Psoas muscle (tissue), 8 donors: ENCODE results near the gene CXorf49. TPM values are rescaled to one million over a fixed set of nuclear protein-coding genes. Genes with fewer than 3 reads are reported as not detected.

Experiments used
- ATAC-seq, 4 donors: fragments of 200-7000 bp; cut with Tn5 transposase; one replicate each; pipeline ENCODE4 v1.9.1; 2020; ENCODE audit warnings: moderate library complexity in 3 of 4, mild to moderate bottlenecking in 2 of 4
- DNase-seq, 2 donors: peaks; one replicate each; pipeline ENCODE4 v3.0.0-alpha.2; 2020
- H3K27ac ChIP-seq: fragments of 200-600 bp; one replicate; pipeline ENCODE4 v1.8.0; 2022
- H3K27me3 ChIP-seq, 3 donors: fragments of 200-600 bp in 1 of 3; one replicate each; pipeline versions ENCODE4 v1.6.1 to v1.8.0; 2013 to 2022; ENCODE audit warnings: low read length in 2 of 3, mild to moderate bottlenecking in 2 of 3, moderate library complexity in 1 of 3; ENCODE audit not compliant: insufficient read depth in 3 of 3
- H3K36me3 ChIP-seq, 2 donors: fragments of 200-600 bp in 1 of 2; one replicate each; pipeline versions ENCODE4 v1.6.1 to v1.8.0; 2013 to 2022; ENCODE audit warnings: low read depth in 1 of 2, mild to moderate bottlenecking in 1 of 2, moderate library complexity in 1 of 2; ENCODE audit not compliant: insufficient read depth in 1 of 2
- H3K4me1 ChIP-seq: fragments of 200-600 bp; one replicate; pipeline ENCODE4 v1.8.0; 2022
- H3K4me3 ChIP-seq: fragments of 200-600 bp; one replicate; pipeline ENCODE4 v1.8.0; 2022; ENCODE audit warnings: mild to moderate bottlenecking
- H3K9me3 ChIP-seq: fragments of 200-600 bp; one replicate; pipeline ENCODE4 v1.8.0; 2022
- WGBS, 3 donors: extraction: QIAGEN DNeasy Blood & Tissue Kit; methylation state at CpG; one replicate each; pipeline versions ENCODE4 v1.1.6 to v1.1.7; 2013; 5-methylcytosine and 5-hydroxymethylcytosine counted together
- intact Hi-C, 2 donors: fragments of 100-400 bp; cut with DNase I; formaldehyde crosslinking; loops; one replicate each; pipeline versions ENCODE4 v1.11.0 to v1.14.2; 2022
- polyA plus RNA-seq, 3 donors: library from polyadenylated mRNA; stranded (reverse); fragments of 200-250 nt; gene quantifications; one replicate each; pipeline ENCODE4 v1.2.3, GENCODE V29; 2013
- total RNA-seq, 4 donors: library from RNA; stranded (reverse); fragmentation: NEBNext Ultra II Directional in 2 of 4; extraction: Animal tissue kit (Norgen Biotek cat#: 25700) in 2 of 4; gene quantifications; one replicate each; pipeline versions ENCODE4 v1.2.1 to v1.2.4, GENCODE V29; 2021 to 2023
- TF ChIP-seq, protein P1 (sequence below): fragments of 200-600 bp; IDR thresholded peaks from one replicate; pipeline ENCODE4 v1.8.0; 2022; ENCODE audit warnings: antibody characterized with exemption
- donor health status: healthy with polysubstance abuse.
- donor health status: DM: no; HTN: no; CAD: no; lungs with moderate emphysema.
- donor health status: Bipolar disorder and iron deficiency.
- donor health status: healthy.
- donor health status: DM: yes; HTN: yes; CAD: no.
- donor health status: DM: no; HTN: no; CAD: no.
- donor health status: DM: no; HTN: no; CAD: no.
- donor health status: DM: yes; HTN: yes; CAD: no.

The CXorf49 gene
- total and polyA plus RNA-seq, 7 donors: not detected

DNA sequence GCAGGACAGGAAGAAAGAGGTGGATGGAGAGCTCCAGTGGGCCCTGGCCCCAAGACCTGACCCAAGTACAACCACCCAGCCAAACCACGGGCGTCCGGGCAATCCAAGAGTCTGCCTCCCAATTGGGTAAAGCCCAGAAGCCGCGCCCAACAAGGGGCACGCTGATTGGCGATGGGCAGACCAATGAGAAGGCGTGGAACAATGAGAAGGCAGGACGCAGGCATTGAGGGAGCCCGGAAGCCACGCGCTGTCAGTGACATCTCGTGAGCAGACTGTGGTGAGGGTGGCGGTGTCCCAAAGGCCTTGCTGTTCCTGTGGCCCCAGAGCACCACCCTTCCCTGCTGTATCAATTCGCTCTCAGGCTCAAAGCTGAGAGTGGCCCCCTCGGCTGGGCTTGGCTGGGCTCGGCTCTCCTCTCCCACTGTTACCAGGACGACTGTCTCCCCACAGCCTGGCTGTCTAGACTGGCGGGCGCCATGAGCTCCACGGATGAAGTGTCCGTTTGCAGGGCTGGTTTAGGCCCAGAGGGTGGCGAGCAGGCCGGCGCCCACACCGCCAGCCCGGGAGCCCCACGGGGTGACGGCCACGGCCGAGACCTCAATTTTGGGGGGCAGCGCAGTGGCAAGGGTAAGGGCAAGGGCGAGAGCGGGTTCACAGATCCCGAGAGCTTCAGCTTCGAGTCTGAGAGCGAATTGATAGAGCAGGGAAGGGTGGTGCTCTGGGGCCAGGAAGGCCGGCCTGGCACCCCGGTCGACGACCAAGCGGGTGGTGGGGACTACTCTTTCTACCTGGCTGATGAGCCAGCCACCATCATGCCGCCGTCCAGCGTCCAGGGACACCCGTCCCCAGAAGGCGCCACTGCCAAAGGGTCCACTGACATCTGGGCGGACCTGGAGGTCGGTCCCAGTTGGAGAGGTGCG lies 50.5 kb downstream of the CXorf49 start, which contains the start of gene LOC101059915:
LOC101059915 (plus strand) TSS at position 219 of the 920 bp plus-strand sequence.
- no peaks in the 10 kb centered on the region for H3K4me1 ChIP-seq
- TF ChIP-seq, protein P1, sequence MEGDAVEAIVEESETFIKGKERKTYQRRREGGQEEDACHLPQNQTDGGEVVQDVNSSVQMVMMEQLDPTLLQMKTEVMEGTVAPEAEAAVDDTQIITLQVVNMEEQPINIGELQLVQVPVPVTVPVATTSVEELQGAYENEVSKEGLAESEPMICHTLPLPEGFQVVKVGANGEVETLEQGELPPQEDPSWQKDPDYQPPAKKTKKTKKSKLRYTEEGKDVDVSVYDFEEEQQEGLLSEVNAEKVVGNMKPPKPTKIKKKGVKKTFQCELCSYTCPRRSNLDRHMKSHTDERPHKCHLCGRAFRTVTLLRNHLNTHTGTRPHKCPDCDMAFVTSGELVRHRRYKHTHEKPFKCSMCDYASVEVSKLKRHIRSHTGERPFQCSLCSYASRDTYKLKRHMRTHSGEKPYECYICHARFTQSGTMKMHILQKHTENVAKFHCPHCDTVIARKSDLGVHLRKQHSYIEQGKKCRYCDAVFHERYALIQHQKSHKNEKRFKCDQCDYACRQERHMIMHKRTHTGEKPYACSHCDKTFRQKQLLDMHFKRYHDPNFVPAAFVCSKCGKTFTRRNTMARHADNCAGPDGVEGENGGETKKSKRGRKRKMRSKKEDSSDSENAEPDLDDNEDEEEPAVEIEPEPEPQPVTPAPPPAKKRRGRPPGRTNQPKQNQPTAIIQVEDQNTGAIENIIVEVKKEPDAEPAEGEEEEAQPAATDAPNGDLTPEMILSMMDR: no peak
- no peak within 1 kb of the TSS for H3K4me3 ChIP-seq
- no peak for ATAC-seq
- 92 to 98% (median 92%) methylated on average over 27 to 50 of the region's 50 CpGs for WGBS, 3 donors
- no peak within 1 kb of the TSS for H3K27ac ChIP-seq
- DNase-seq: peak in 1 of 2 donors; percentile 29
- H3K36me3 ChIP-seq: no peaks in the 10 kb centered on the region
- H3K27me3 ChIP-seq: peaks cover 0 to 5% (median 0%) of the 10 kb centered on the region in 3 donors
- H3K9me3 ChIP-seq: no peaks in the 10 kb centered on the region
- intact Hi-C loops: no loop called here

DNA sequence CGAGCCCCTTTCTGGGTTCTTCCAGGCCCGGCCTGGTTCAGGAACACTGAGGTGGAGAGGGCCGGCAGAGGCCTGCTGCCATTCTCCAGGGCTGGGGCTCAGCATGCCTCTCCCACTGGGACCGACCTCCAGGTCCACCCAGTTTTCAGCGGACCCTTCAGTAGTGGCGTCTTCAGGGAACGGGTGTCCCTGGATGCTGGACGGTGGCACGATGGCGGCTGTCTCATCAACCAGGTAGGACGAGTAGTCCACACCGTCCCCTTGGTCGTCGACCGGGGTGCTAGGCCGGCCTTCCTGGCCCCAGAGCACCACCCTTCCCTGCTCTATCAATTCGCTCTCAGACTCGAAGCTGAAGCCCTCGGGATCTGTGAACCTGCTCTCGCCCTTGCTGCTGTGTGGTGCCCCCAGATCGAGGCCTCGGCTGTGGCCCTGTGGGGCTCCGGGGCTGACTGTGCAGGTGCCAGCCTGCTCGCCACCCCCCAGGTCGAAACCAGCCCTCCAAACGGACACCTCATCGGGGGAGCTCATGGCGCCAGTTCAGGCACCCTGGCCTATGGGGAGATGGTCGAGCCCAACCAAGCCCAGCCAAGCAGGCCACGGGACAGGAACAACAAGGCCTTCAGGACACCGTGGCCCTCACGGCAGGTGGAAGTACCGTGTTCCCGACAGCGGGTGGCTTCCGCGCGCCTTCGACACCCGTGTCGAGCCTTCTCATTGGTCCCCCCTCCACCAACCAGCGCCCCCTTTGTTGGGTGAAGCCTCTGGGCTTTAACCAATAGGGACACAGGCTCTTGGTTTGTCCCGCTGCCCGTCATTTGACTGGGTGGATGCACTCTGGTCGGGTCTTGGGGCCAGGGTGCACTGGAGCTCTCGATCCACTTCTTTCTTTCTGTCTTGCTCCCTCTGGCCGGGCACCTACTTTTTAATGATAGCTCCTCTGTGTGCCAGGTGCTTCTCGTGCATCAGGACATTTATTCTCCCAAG lies 51.6 kb downstream of the CXorf49 start:
- ATAC-seq: no peak
- intact Hi-C loops: no loop called here
- Histone ChIP-seq H3K27ac (no peak overlapping the region), H3K4me3 (no peak overlapping the region), H3K9me3 (no peaks in the 10 kb centered on the region), H3K4me1 (no peaks in the 10 kb centered on the region), H3K36me3 (no peaks in the 10 kb centered on the region), H3K27me3 (peaks cover 0 to 5% (median 0%) of the 10 kb centered on the region in 3 donors)
- TF ChIP-seq, protein P1: no peak
- WGBS, 3 donors: 92 to 95% (median 93%) methylated on average over 39 to 48 of the region's 48 CpGs
- peak in 1 of 2 donors; percentile 48 for DNase-seq

DNA sequence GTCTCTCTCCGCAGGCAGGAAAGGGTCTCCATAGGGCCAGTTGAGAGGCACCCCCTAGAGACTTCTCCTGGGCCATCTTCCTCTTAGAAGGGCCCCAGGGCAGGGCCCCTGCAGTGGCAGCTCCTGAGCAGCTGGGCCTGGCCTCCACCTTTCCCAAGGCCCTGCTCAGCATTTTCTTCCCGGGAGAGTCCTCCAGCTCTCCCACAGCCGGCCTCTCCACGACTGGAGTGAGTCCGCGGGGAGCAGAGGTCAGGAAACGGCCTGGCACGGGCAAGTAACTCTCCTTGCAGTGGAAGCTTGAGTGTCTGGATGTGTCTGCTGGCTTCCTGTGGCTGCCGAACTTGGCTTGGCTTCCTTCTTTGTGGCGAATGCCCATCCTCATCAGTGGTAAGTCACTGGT lies 52.3 kb downstream of the CXorf49 start:
- peaks cover 0 to 5% (median 0%) of the 10 kb centered on the region in 3 donors for H3K27me3 ChIP-seq
- no peaks in the 10 kb centered on the region for H3K4me1 ChIP-seq
- no peak for ATAC-seq
- TF ChIP-seq, protein P1: no peak
- H3K9me3 ChIP-seq: no peaks in the 10 kb centered on the region
- no peak overlapping the region for H3K27ac ChIP-seq
- DNase-seq: no peak
- H3K4me3 ChIP-seq: no peak overlapping the region
- intact Hi-C loops: no loop called here
- no peaks in the 10 kb centered on the region for H3K36me3 ChIP-seq
- 56 to 93% (median 59%) methylated on average over 2 to 10 of the region's 10 CpGs for WGBS, 3 donors

DNA sequence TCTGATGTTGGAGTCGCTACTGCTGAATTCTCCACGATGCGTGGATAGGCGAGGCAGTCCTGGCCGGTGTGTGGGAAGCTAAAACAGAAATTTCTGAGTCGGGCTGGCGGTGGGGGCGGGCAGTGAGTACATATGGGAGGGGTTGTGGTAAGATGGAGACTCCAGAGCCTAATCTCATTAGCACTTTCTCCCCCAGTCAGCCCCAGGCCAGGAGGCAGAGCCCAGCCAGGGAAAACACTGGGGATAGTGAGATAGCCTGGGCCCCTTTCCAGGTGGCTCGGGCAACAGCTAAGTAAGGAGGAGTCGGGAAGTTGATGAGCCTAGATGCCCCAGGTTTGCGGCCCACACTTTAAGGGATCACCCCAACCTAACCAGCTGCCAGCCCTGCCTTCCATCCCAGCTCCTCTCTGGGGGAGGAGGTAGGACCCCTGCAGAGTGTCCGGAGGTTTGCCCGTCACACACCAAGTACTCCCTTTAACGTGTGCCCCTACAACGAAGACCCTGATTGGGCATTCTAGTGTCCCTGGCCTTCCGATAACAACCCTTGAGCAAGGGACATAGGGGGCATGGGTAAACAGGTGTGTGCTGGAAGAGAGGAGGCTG lies 53.1 kb downstream of the CXorf49 start:
- H3K27ac ChIP-seq: no peak overlapping the region
- ATAC-seq (no peak), DNase-seq (no peak)
- WGBS, 3 donors: 77 to 84% (median 81%) methylated on average over 12 to 16 of the region's 16 CpGs
- intact Hi-C loops: no loop called here
- no peaks in the 10 kb centered on the region for H3K36me3 ChIP-seq
- TF ChIP-seq, protein P1: no peak
- no peak overlapping the region for H3K4me3 ChIP-seq
- peaks cover 0 to 4% (median 0%) of the 10 kb centered on the region in 3 donors for H3K27me3 ChIP-seq
- H3K4me1 ChIP-seq: no peaks in the 10 kb centered on the region
- H3K9me3 ChIP-seq: no peaks in the 10 kb centered on the region

Other genes starting within 250 kb of the CXorf49 start
- 10 to 100 TPM; 40.9 to 64.1 (median 51.8) TPM for gene OGT, start 185.2 kb downstream of the CXorf49 start, total RNA-seq
- 10 to 100 TPM; 17.2 to 63.0 (median 23.5) TPM for gene OGT, start 185.2 kb downstream of the CXorf49 start, polyA plus RNA-seq
- gene GCNA, start 139.8 kb downstream of the CXorf49 start, total RNA-seq: 1 to 10 TPM in 3 of 4 donors, under 1 TPM in 1; 0.98 to 7.5 (median 2.9) TPM
- gene GCNA, start 139.8 kb downstream of the CXorf49 start, polyA plus RNA-seq: 1 to 10 TPM; 2.9 to 9.1 (median 4.7) TPM
- gene CXCR3, start 99.8 kb downstream of the CXorf49 start, total RNA-seq: under 1 TPM in 1 of 4 donors, not detected in 3; 0.21 TPM
- gene CXCR3, start 99.8 kb downstream of the CXorf49 start, polyA plus RNA-seq: under 1 TPM in 2 of 3 donors, not detected in 1; 0.01 to 0.05 TPM
- not detected for gene CXorf49B, start 45.1 kb upstream of the CXorf49 start, total RNA-seq
- gene CXorf49B, start 45.1 kb upstream of the CXorf49 start, polyA plus RNA-seq: not detected
- gene NHSL2, start 192.6 kb upstream of the CXorf49 start, total RNA-seq: 1 to 10 TPM; 1.9 to 4.4 (median 3.4) TPM
- gene NHSL2, start 192.6 kb upstream of the CXorf49 start, polyA plus RNA-seq: under 1 TPM; 0.30 to 0.48 (median 0.40) TPM